DOHH2 (cell line): Measurements from ENCODE around the gene MRTFB.

Experiments used
- H3F3A ChIP-seq: fragments of 200-600 bp; sonication (generic), shearing (Covaris generic); 2 replicates; pipeline ENCODE4 v1.6.0; 2016; ENCODE audit warnings: antibody characterized with exemption, mild to moderate bottlenecking; ENCODE audit not compliant: control insufficient read depth, insufficient read depth
- H3K27ac ChIP-seq: fragments of 200-600 bp; sonication (generic); 2 replicates; pipeline ENCODE4 v1.5.1; 2014; ENCODE audit warnings: low read depth, mild to moderate bottlenecking, low read length, moderate library complexity
- H3K27me3 ChIP-seq: fragments of 200-600 bp; sonication (generic); 2 replicates; pipeline ENCODE4 v1.6.1; 2014; ENCODE audit warnings: mild to moderate bottlenecking, low read length, mixed read lengths; ENCODE audit not compliant: control insufficient read depth
- H3K36me3 ChIP-seq: fragments of 200-600 bp; sonication (generic); 2 replicates; pipeline ENCODE4 v1.6.1; 2014; ENCODE audit warnings: mild to moderate bottlenecking, low read length, moderate library complexity, mixed read lengths; ENCODE audit not compliant: control insufficient read depth
- H3K4me1 ChIP-seq: fragments of 200-600 bp; sonication (generic); 2 replicates; pipeline ENCODE4 v1.6.1; 2014; ENCODE audit warnings: mild to moderate bottlenecking, low read length, mixed read lengths; ENCODE audit not compliant: control insufficient read depth
- H3K4me2 ChIP-seq: fragments of 200-600 bp; sonication (generic); 2 replicates; pipeline ENCODE4 v1.6.0; 2014; ENCODE audit warnings: mild to moderate bottlenecking, low read length, moderate library complexity
- H3K4me3 ChIP-seq: fragments of 200-600 bp; sonication (generic); 2 replicates; pipeline ENCODE4 v1.5.1; 2014; ENCODE audit warnings: mild to moderate bottlenecking, low read length, mixed read lengths
- H3K79me2 ChIP-seq: fragments of 200-600 bp; sonication (generic); 2 replicates; pipeline ENCODE4 v1.6.1; 2014; ENCODE audit warnings: mild to moderate bottlenecking, low read length, mixed read lengths; ENCODE audit not compliant: control insufficient read depth
- H3K9me2 ChIP-seq: fragments of 200-600 bp; sonication (generic); replicated peaks from 2 replicates; pipeline ENCODE4 v1.6.1; 2014; ENCODE audit warnings: mild to moderate bottlenecking, low read length, mixed read lengths; ENCODE audit not compliant: control insufficient read depth
- H3K9me3 ChIP-seq: fragments of 200-600 bp; sonication (generic); 2 replicates; pipeline ENCODE4 v1.6.1; 2014; ENCODE audit warnings: antibody characterized with exemption, low read length, mixed read lengths; ENCODE audit not compliant: control insufficient read depth, insufficient read depth
- H4K20me1 ChIP-seq: fragments of 200-600 bp; sonication (generic); 2 replicates; pipeline ENCODE4 v1.6.0; 2014; ENCODE audit warnings: low read depth, mild to moderate bottlenecking, antibody characterized with exemption, low read length, moderate library complexity; ENCODE audit not compliant: control insufficient read depth, insufficient read depth
- EZH2phosphoT487 ChIP-seq: fragments of 200-600 bp; sonication (generic); IDR thresholded peaks from 2 replicates; pipeline ENCODE4 v1.6.1; 2017; ENCODE audit warnings: borderline replicate concordance, mild to moderate bottlenecking, antibody characterized with exemption, low read length, moderate library complexity, mixed read lengths
- TF ChIP-seq, protein P1 (sequence below): fragments of 200-600 bp; sonication (generic); IDR thresholded peaks from one replicate; pipeline ENCODE4 v1.5.1; 2014; ENCODE audit warnings: antibody characterized with exemption, mild to moderate bottlenecking, low read depth, low read length; ENCODE audit not compliant: poor library complexity, severe bottlenecking

Gene MRTFB

GRCh38 chr16:14028202-14028601, 42.9 kb upstream of the MRTFB start:
- Histone ChIP-seq H3K4me2 (no peak overlapping the region), H3F3A (no peaks in the 10 kb centered on the region), H3K9me2 (no peaks in the 10 kb centered on the region), H3K79me2 (no peaks in the 10 kb centered on the region), H3K4me3 (no peak overlapping the region), H3K36me3 (no peaks in the 10 kb centered on the region), H4K20me1 (no peaks in the 10 kb centered on the region), H3K27me3 (peaks cover 5% of the 10 kb centered on the region), H3K4me1 (no peaks in the 10 kb centered on the region), H3K9me3 (no peaks in the 10 kb centered on the region), H3K27ac (no peak overlapping the region)
- TF ChIP-seq EZH2phosphoT487 = no peak
- TF ChIP-seq, protein P1, sequence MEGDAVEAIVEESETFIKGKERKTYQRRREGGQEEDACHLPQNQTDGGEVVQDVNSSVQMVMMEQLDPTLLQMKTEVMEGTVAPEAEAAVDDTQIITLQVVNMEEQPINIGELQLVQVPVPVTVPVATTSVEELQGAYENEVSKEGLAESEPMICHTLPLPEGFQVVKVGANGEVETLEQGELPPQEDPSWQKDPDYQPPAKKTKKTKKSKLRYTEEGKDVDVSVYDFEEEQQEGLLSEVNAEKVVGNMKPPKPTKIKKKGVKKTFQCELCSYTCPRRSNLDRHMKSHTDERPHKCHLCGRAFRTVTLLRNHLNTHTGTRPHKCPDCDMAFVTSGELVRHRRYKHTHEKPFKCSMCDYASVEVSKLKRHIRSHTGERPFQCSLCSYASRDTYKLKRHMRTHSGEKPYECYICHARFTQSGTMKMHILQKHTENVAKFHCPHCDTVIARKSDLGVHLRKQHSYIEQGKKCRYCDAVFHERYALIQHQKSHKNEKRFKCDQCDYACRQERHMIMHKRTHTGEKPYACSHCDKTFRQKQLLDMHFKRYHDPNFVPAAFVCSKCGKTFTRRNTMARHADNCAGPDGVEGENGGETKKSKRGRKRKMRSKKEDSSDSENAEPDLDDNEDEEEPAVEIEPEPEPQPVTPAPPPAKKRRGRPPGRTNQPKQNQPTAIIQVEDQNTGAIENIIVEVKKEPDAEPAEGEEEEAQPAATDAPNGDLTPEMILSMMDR = no peak

- H3K9me2 ChIP-seq = no peaks in the 10 kb centered on the region
- TF ChIP-seq, protein P1 = no peak
- no peak for TF ChIP-seq EZH2phosphoT487
- no peak overlapping the region for H3K27ac ChIP-seq
- H3K79me2 ChIP-seq = no peaks in the 10 kb centered on the region
- H3K4me3 ChIP-seq = no peak overlapping the region
- no peaks in the 10 kb centered on the region for H4K20me1 ChIP-seq
- H3K27me3 ChIP-seq = peaks cover 5% of the 10 kb centered on the region
- H3K4me1 ChIP-seq = no peaks in the 10 kb centered on the region
- H3K4me2 ChIP-seq = no peak overlapping the region
- no peaks in the 10 kb centered on the region for H3K9me3 ChIP-seq
- no peaks in the 10 kb centered on the region for H3F3A ChIP-seq
- no peaks in the 10 kb centered on the region for H3K36me3 ChIP-seq
Measured at GRCh38 chr16:14029658-14030057, 41.5 kb upstream of the MRTFB start.

DNA sequence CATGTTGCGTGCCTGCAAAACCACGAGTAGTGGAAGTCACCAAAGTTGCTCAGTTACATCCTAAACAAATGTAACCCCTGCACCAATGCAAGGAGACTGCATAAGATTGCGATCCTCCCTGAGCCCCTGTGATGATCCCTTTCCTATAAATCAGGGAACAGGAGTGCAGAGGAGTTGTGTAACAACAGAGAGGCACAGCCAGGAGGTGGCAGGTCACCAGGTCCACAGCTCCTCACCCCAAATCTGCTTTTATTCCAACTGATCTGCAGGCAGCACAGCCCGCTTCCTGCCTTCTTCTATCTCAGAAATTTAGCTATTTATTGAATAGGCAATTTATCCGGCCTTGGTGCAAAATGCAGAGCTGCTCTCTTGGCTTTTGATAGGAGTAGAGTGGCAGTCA, 36.0 kb upstream of the MRTFB start:
- Histone ChIP-seq H3K4me1 (no peaks in the 10 kb centered on the region), H3K36me3 (no peaks in the 10 kb centered on the region), H3K4me2 (no peak overlapping the region), H3K4me3 (no peak overlapping the region), H3K9me3 (no peaks in the 10 kb centered on the region), H3F3A (no peaks in the 10 kb centered on the region), H3K79me2 (no peaks in the 10 kb centered on the region), H3K27me3 (no peaks in the 10 kb centered on the region), H4K20me1 (no peaks in the 10 kb centered on the region), H3K9me2 (no peaks in the 10 kb centered on the region), H3K27ac (no peak overlapping the region)
- TF ChIP-seq, protein P1 = no peak
- no peak for TF ChIP-seq EZH2phosphoT487

DNA sequence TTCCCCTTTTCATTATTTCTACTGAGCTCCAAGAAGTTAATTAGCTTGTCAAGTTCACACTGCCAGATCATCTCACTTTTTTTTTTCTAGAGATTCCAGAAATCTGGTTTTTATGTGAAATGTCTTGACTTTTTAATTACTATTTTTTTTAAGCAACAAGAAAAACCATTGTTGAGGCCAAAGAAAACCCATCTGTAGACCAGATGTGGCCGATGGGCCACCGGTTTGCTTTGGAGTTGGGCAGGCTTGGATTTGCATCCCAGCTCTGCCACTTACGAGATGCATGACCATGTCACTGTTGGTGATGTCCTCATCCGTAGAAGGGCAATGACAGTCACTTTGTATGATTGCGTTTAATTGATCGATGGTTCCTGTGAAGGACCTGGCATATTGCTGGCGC, 34.2 kb upstream of the MRTFB start:
- no peak for TF ChIP-seq EZH2phosphoT487
- TF ChIP-seq, protein P1 = no peak
- Histone ChIP-seq H3K9me2 (no peaks in the 10 kb centered on the region), H3F3A (no peaks in the 10 kb centered on the region), H4K20me1 (no peaks in the 10 kb centered on the region), H3K27ac (no peak overlapping the region), H3K4me2 (no peak overlapping the region), H3K4me1 (no peaks in the 10 kb centered on the region), H3K79me2 (no peaks in the 10 kb centered on the region), H3K4me3 (no peak overlapping the region), H3K36me3 (no peaks in the 10 kb centered on the region), H3K27me3 (no peaks in the 10 kb centered on the region), H3K9me3 (no peaks in the 10 kb centered on the region)
